GM10266 (cell line): Measurements from ENCODE around the gene AACS.

Source experiments
- DNase-seq: peaks from one replicate; pipeline ENCODE4 v3.0.0; 2012; ENCODE audit errors: extremely low spot score
- TF ChIP-seq, protein P1 (sequence below): IDR thresholded peaks from 2 replicates; pipeline ENCODE4 v1.5.1; 2012; ENCODE audit warnings: mild to moderate bottlenecking, low read depth; ENCODE audit not compliant: control insufficient read depth, insufficient read depth; ENCODE audit errors: missing control alignments

The AACS gene

DNA sequence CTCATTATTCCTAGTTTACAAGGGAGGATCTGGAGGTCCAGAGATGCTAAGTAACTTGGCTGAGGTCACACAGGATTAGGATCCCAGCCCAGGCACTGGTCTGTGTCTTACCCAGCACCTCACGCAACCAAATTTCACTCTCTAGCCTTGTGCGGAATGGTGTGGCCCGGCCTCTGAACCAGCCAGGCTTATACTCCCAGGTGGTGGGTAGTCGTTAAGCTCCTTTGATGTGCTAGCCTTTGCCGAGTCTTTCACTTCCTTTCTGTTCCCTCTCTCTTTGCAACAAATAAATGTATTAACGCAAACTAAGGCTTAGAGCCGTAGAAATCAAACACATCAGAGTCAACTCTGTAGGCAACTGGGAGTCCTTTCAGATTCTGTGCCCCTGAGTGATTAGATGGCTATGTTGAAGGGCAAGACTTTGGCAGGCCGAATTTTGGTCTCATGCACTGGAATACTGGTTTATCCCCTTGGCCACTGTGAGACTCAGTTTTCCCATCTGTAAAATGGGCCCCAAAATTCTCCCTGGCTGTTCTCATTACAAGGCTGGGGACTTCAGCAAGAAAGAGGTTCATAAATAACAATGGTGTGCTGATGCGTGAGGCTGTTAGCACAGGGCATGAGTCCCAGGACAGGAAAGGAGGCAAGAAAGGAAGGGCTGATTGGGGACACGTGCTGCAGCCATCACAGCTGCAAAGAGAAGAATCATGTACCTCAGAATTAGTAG is 126.3 kb downstream of the AACS start:
- TF ChIP-seq, protein P1, sequence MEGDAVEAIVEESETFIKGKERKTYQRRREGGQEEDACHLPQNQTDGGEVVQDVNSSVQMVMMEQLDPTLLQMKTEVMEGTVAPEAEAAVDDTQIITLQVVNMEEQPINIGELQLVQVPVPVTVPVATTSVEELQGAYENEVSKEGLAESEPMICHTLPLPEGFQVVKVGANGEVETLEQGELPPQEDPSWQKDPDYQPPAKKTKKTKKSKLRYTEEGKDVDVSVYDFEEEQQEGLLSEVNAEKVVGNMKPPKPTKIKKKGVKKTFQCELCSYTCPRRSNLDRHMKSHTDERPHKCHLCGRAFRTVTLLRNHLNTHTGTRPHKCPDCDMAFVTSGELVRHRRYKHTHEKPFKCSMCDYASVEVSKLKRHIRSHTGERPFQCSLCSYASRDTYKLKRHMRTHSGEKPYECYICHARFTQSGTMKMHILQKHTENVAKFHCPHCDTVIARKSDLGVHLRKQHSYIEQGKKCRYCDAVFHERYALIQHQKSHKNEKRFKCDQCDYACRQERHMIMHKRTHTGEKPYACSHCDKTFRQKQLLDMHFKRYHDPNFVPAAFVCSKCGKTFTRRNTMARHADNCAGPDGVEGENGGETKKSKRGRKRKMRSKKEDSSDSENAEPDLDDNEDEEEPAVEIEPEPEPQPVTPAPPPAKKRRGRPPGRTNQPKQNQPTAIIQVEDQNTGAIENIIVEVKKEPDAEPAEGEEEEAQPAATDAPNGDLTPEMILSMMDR = no peak
- no peak for DNase-seq

DNA sequence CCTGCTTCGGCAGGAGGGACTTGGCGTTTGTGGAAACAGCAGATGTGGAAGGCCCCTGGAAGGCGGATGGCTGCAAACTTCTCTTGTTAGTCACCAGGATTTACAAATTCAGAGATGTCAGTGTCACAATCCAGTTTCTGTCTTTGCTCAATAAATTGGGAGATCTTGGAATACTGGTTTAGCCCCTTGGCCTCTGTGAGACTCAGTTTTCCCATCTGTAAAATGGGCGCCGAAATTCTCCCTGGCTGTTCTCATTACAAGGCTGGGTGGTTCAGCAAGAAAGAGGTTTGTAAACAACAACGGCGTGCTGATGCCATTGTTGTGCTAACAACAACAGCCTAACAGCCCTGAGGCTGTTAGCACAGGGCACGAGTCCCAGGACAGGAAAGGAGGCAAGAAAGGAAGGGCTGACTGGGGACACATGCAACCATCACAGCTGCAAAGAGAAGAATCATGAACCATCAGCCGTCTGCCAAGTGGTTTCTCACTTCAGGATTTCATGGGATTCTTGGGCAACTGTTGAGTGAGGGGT is 127.5 kb downstream of the AACS start:
- no peak for DNase-seq
- TF ChIP-seq, protein P1 = no peak
